H54 (cell line): ENCODE measurements around the gene C20orf144.

ENCODE experiments used
- DNase-seq: peaks from one replicate; pipeline ENCODE4 v3.0.0; 2011; ENCODE audit warnings: low spot score, mixed read lengths; ENCODE audit not compliant: insufficient read length
- FAIRE-seq: peaks from 3 replicates; lab custom pipeline; 2011; peaks lifted over from hg19 to GRCh38; lab: Jason Lieb, UNC
- POLR2A ChIP-seq: IDR thresholded peaks from 2 replicates; pipeline ENCODE4 v1.6.1; 2011; ENCODE audit warnings: low read depth, mild to moderate bottlenecking, low read length

The C20orf144 gene

GRCh38 chr20:33684533-33685327 is 22.6 kb downstream of the C20orf144 start:
- DNase-seq = no peak
- FAIRE-seq = no peak

GRCh38 chr20:33685328-33686099 is 23.4 kb downstream of the C20orf144 start:
- FAIRE-seq (no peak), DNase-seq (no peak)
- TF ChIP-seq POLR2A = 0 out of 2 replicates have a peak, but pooled peaks have one; percentile 16

More at GRCh38 chr20:33684533-33685327, 22.6 kb downstream of the C20orf144 start:
- peak; percentile 6; the same call in 1 of the 2 replicates for TF ChIP-seq POLR2A

- FAIRE-seq (no peak), DNase-seq (peak; percentile 98)
- TF ChIP-seq POLR2A = peak; percentile 46; the same call in 1 of the 2 replicates
These were observed 24.2 kb downstream of the C20orf144 start, which contains the start of gene E2F1 for GRCh38 chr20:33686100-33686983. Gene E2F1 (minus strand): TSS chr20:33686385. CDS start chr20:33686264, 121 bp downstream.

DNA sequence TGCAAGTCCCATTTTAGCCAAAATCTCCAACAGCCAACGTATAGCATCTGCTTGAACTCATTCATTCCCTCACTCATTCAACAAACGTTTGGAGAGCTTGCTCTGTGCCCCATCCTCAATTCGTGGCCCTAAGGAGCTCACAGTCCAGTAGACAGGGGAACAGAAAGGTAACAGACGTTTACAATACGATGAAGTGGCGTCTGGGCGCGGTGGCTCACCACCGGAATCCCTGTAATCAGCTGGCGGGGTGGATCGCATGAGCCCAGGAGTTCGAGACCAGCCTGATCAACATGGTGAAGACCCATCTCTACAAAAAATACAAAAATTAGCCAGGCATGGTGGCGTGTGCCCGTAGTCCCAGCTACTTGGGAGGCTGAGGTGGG is 24.8 kb downstream of the C20orf144 start:
- FAIRE-seq (no peak), DNase-seq (no peak)
- TF ChIP-seq POLR2A = no peak

DNA sequence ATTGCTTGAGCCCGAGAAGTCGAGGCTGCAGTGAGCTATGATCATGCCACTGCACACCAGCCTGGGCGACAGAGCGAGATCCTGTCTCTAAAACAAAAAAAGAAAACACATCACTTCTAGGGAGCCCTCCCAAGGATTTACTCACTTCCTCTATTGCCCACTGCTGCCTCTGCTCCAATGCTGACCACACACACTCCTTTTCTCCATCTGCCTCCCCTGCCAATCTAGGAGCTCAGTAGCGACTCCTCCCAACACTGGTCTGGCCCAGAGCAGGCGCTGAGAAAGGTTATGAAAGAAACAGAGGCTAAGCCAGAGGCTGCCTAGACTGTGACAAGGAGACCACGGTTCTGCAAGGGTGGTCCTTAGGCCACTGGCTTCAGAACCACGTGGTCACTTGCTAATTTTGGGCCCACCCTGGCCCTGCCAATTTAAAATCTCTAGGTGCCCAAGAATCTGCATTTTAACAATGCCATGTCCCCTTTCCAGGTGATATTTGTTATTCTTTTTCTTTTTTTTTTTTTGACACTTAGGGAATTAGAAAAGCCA is 25.3 kb downstream of the C20orf144 start:
- no peak for FAIRE-seq
- no peak for DNase-seq
- TF ChIP-seq POLR2A = no peak

DNA sequence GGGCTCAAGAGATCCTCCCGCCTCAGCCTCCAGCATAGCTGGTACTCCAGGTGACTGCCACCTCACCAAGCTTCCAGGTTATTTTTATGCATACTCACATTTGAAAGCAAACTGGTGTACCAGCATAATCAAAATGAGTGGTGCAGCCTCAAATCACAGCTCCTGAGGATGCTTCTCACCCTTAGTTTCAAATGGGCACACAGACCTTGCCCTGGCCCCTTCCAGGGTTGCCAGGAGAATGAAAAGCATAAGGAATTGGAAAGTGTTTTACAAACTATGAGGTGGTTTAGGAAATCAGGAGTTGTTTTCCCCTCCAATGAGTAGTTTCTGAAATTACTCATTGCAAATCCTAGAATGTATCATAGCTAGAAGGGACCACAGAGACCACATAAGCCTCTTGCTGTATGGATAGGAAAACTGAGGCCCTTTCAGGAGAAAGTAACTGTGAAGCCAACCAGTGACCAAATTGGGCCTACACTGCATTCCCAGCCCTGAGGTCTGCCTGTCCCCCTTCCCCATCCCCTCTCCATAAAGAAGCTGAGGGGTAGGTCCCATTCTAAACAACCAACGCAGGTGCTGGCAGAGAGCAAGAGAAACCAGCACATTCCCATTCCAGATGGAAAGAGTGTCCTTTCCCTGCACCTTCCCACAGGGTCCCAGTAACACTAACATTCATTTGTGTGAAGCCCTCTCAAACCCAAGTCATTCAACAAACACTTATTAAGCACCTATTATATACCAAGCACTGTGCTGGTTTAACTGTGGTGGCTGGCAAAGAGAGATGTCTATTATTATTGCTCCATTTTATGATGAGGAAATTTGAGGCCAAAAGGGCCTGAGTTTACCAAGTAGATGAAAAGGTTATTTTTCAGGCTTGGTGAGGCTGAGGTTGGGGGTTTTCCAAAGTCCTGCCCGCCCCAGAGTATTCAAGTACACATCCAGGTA is 26.1 kb downstream of the C20orf144 start:
- no peak for DNase-seq
- no peak for TF ChIP-seq POLR2A
- no peak for FAIRE-seq

DNA sequence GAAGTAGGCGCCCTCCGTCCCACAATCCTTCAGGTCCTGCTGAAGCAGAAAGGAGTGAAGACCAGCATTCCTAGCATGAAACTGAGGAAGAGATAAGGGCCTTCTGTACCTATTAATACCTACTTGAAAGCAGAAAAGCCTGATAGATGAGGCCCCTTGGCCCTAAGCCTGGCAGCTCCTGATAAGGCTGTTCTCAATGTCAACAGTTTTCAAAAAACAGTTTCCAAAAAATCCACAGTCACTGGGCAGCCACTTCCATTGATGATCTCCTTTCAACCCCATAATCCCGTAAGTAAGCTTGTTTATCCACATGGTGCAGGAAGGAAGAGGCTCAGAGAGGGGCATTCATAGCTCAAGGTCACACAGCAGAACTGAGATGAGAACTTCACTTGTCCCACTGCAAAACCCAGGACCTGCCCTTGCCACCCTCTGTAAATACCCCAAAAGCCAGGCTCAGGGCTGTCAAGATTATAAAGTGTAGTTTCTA is 26.9 kb downstream of the C20orf144 start:
- DNase-seq = no peak
- no peak for TF ChIP-seq POLR2A
- FAIRE-seq = no peak

- TF ChIP-seq POLR2A = no peak
- no peak for FAIRE-seq
- no peak for DNase-seq
These were observed 27.4 kb downstream of the C20orf144 start for GRCh38 chr20:33689493-33689892.

- TF ChIP-seq POLR2A = no peak
- DNase-seq (no peak), FAIRE-seq (no peak)
These were observed 27.8 kb downstream of the C20orf144 start for GRCh38 chr20:33689973-33690372.

DNA sequence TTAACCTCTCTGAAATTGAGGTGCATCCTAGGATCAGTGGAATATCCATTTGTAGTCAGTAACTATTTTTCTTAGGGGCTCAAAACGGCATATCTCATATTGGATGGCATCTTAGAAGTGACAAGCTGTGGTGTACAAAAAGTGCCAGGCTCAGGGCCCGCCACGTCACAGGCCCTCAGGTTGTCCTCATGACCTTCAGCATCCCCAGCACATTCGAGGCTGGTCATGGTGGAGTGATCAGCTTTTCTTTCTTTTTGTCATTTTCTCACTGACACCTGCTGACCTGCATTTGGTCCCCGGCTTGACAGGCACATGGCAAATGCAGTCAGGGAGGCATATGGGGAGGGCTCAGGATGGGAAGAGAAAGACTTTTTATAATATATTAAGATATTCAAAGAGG is 31.2 kb downstream of the C20orf144 start:
- no peak for TF ChIP-seq POLR2A
- no peak for DNase-seq
- FAIRE-seq = no peak

GRCh38 chr20:33693741-33694638 is 31.9 kb downstream of the C20orf144 start:
- FAIRE-seq (no peak), DNase-seq (no peak)
- no peak for TF ChIP-seq POLR2A

- DNase-seq (no peak), FAIRE-seq (no peak)
- TF ChIP-seq POLR2A = no peak
These were observed 32.5 kb downstream of the C20orf144 start for GRCh38 chr20:33694639-33695012.
